Activated CD4-positive, alpha-beta T cell treated with anti-CD3 and anti-CD28 coated beads for 24 hours (primary cell): ENCODE data around the gene RAPGEF1.

Experiments used
- DNase-seq, 2 donors: peaks; one replicate each; pipeline ENCODE4 v3.0.0-alpha.2; 2020; ENCODE audit warnings: low read depth in 2 of 2

Gene RAPGEF1

DNA sequence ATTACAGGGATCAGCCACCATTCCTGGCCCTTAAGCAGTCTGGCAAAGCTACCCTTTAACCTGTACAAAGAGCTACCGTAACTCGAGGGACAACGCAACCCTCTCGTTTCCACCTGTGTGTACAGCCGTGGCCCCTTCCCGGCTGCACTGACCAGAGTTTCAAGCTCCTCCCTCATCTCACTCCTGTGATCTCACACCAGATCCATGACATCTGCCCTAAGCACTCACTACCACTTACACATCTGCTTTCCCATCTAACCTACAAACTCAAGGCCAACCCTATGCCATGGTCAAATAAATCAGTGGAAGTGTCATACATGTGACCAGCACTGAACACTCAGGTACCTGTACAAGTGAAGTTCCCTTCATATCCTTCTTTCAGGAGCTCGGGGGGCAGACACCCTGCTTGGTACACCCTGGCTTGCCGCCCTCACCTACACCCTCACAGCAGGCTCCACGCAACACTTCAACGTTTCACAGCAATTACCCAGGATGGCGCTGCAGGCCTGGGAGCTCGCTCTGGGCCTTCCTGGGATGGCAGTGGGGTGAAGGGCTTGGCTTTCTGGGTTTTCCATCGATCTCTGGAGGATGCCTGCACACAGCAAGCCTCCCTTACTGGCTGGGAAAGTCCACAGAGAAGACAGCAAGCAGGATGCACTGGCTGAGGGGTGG lies 132.8 kb downstream of the RAPGEF1 start:
- DNase-seq: no peak

DNA sequence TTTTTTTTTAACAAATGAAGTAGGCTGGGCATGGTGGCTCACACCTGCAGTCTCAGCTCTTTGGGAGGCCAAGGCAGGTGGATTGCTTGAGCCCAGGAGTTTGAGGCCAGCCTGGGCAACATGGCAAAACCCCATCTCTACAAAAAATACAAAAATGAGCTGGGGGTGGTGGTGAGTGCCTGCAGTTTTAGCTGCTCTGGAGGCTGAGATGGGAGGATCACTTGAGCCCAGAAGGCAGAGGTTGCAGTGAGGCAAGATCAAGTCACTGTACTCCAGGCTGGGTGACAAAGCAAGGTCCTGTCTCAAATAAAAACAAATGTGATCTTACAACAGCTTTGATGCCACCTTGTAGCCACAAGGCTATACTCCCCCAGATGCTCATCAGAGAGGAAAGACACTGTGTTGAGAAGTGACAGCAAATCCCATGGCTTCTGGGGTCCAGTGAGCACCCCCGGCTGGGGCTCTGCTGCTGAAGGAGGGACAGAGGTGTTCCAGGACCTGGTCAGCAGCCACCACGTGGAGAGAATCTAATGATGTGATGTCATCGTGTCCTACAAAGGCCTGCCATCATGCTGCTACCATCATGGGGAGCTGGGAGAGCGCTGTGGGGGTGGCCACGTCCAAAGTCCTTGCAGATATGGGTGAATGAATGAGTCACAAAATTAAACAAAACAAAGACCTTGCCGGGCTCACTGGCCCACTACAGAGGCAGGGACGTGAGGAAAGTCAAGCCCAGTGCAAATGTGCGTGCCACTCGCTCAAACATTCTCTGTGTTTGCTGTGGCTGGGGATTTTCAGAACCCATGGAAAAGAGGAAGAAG lies 133.9 kb downstream of the RAPGEF1 start:
- DNase-seq: no peak

DNA sequence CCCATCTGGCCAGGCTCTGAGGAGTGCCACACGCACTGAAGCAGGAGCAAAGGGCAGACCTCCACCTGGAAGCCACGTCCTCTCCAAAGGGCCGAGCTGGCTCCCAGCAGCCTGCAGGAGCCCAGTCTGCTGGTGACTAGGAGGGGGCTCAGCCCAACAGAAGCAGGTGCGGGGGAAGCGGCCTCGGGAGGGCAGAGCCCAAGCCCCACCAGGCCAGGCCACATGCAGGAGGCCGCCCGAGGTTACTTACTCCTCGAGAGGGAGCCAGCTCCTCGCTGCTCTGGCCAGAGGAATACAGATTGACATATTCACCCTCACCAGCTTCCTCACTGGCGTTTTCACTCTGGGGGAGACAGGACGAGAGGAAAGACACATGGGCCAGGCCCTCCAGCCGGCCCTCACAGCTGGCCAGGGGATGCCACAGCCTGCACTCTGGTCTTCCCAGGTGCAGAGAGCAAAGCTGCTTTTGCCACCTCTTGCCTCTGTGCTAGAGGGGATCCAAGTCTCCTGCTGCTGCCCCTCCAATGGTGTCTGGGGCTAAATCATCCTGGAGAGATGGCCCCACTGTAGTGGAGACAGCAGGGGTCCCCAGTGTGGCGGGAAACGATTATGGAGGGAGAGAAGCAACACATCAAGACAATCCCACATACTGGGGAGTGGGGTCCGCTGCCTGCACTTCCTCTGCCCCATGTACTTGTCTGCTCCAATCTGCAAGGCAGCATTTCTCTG lies 136.0 kb downstream of the RAPGEF1 start:
- no peak for DNase-seq

DNA sequence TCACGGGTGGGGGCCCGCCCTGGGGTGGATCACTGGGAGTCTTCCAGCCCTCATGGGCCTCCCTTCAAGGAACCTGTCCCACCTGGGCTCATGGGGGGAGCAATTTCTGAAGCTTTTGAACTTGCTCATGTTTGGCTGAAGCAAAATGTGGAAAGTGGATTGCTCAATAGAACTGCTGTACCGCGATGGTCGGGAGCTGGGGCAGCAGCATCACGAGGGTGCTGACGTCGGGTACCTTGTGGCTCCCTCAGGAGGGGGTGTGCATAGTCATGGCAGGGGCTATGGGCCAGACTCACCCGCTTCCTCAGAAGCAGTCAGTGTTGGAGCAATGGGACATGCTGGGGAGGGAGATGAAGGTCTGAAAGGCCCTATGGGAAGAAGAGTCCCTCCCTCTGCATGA lies 136.7 kb downstream of the RAPGEF1 start:
- no peak for DNase-seq

DNA sequence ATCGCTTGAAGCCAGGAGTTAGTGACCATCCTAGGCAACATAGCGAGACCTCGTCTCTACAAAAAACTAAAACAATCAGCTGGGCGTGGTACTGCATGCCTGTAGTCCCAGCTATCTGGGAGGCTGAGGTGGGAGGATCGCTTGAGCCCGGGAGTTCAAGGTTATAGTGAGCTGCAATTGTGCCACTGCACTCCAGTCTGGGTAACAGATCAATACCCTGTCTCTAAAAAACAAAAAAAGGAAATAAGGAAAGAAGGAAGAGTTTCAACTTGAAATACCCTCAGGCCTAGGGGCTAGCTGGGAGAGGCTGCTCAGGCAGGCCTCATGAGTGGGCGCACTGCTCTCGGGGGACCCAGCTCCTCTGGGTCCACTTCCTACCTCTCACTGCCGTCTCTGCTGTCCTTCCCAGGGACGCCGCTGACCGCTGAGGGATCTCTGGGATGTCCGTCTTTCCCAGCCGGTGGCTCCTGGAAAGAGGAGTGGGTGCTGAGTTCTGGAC lies 138.1 kb downstream of the RAPGEF1 start:
- no peak for DNase-seq

DNA sequence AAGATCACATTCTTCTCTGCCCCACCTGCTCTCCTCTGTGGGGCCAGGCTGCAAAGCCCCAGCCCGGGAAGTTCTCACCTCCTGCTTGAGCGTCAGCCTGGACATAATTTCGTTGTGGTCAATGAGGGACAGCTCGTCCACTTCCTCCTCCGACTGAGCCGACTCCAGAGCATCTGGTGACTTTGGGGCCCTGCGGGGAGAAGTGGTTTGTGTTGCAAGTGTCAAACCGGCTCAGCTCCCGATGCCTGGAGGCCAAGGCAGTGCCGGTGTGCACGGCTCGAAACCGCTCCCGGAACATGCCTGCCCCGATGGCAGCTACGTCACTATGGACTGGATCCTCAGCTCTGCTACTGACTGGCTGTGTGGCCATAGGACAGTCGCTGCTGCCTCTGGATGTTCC lies 141.8 kb downstream of the RAPGEF1 start:
- no peak for DNase-seq

DNA sequence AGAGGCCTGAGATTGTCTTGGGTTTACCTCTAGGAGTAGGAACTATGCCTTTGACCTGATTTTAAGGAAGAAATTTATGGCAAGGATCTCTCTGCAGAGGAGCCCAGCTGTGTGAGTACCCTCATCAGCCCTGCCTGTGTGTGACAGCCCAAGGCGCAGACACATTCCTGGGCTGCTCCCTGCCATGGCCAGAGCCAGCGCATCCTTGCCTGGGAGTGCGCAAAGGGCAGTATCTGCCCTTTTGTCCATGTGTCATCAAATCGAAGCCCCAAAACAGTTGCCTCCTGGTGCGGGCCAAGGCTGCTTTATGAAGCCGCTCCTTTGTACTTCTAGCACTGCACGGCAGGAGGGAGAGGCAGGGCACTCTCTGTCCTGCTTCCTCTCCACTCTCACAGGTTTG lies 142.6 kb downstream of the RAPGEF1 start:
- DNase-seq: no peak

DNA sequence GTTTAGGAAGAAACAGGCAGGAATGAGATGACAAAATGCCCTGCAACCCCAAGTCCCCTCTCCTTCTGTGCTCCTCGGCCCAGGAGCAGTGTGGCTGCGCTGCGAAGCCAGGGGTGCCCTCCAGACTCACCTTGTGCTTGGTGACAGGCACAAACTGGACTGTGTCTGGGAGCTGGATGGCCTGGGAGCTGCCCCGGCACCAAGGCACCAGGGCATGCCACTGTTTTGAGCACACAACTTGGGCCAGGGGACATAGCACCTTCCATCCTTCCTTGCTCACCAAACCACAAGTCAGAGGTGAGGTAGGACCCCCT lies 143.5 kb downstream of the RAPGEF1 start:
- no peak for DNase-seq

DNA sequence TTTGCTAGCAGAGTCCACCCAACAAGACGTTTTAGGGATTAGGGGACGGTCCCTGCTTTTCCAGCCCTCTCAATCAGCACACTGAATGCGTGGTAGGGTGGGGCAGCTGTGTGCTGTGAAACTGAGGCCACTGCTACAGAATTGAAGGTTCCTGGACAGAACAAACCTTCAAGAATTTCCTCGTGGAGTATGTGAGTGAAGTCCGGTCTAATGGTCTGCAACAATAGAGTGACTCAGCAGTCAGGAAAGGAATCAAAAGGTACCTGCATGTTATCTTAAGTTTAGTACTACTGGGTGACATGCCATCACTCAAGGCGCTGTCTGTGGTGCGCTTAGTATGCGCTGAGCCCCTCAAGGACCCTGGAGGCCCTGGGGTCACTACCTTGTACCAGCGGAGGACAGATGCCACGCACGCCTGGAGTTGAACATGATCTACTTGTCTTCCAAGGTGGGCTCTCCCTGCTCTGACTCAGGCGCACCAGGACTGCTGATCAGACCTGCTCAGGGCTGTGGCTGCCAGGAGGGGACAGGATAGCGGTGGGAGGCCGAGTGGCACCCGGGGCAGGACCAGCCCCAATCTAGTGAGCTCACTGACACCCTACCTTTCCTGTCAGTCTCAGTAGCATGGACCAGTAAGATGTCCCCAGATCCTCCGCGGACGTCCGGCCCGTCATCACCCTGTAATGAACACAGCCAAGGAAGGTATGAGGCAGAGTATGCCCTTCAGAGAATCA lies 144.0 kb downstream of the RAPGEF1 start:
- no peak for DNase-seq

DNA sequence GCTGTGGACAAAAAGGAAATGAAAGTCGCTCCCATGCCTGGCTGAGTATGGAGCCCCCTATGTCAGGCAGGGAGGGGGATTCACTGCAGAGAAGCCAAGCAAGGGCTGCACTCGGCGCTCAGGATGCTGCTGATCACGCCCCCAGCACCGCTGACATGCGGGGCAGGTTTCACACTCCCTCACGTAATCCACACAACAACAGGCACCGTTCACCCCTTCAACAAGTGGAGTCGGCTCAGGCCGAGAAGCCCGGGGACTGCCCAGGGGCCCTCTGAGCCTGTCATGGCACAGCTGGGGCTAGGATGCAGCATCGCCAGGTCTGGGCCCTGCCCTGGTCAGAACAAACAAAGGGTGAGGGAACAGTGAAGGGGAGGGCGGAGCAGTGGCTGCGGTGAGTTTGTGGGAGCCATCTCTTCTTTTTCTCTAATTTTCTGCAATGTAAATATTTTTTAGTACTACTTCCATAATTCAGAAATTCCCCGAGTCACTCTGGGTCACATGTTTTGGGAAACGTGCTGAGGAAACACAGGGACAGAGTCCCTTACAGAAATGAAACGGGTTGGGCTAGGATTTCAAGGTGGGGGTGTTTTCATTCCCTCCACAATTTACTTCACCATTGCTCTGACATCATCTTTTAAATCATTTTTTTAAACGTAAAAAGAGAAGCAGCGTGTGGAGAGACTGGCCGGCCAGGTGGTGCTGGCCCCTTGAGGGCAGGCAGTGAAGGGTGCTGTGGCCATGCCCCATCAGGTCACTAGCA lies 144.8 kb downstream of the RAPGEF1 start:
- DNase-seq: no peak

DNA sequence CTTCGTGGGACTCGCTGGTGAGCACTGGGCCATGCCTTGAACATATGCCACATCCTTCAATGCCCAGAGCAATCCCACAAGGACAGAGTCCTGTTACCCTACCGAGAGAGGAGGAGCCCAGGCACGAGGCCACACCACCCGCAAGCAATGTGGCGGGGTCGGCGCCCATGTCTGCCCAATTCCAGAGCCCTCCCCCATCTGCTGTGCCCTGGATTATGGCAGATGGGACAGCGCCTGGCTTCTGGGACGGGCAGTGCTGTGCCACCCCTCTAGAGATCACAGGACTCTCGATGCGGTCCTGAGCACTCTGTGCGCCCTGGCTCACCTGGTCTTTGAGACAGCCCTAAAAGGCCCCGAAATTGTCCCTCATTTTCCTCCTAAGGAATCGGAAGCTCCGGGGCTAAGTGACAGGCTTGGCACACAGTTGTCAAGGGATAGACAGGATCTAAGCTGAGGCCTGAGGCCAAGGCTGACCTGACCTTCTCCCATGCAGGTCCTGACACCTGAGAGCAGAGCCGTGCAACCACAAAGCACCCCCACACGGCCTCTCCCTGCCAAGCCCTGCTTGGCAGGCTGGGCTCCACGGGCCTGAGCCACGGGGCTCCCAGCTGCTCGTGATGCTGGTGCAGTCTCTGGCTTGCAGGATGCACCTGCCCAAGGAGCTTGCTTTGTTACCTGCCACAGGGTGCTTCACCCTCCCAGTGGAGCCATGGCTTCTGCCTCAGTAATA lies 145.8 kb downstream of the RAPGEF1 start:
- no peak for DNase-seq

DNA sequence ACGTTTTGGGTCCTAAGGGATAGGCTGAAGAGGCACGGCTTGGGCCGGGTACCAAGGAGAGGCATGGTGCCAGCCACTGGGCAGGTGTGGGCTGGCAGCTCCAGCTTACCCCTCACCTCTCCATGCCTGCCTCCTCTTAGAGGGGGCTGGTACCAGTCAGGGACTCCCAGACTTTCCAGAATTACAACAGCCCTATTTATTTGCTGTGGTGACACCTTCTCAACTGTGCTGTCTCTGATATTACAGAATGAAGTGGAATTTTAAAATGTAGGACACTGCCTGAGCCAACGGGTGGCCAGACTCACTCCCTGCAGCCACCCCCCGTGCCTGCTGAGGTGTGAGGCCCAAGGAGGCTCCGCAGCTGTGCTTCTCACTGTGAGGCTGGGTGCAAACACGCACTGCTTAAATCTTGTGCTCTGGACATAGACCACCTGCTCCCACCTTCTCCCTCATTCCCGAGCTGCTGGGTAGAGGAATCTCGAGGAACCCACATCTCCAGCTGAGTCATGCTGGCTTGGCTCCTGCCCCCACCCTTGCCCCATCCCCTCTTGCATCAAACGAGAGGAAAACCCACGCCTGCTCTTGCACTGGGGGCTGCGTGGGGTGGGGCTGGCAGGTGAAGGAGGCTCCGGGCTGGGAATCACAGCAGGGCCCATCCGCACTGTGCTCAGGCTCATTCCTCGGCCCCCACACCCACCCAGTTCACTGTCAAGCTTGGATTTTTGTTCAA lies 146.6 kb downstream of the RAPGEF1 start:
- no peak for DNase-seq

DNA sequence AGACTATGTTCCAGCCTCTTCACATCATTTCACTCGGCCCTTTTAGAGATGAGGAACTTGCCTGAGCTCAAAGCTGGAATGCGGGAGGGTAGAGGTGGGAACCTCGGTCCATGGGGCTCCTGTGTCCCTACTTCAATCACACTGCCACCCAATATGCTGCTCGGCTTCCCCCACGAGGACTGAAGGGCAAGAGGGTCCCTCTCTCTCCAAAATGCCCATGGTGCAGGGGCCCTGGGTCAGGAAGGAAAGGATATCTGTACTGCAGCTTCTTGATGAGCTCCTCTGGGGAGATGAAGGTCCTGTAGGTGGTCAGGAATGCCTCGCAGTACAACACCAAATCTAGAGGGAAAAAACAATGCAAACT lies 148.0 kb downstream of the RAPGEF1 start:
- DNase-seq: no peak

DNA sequence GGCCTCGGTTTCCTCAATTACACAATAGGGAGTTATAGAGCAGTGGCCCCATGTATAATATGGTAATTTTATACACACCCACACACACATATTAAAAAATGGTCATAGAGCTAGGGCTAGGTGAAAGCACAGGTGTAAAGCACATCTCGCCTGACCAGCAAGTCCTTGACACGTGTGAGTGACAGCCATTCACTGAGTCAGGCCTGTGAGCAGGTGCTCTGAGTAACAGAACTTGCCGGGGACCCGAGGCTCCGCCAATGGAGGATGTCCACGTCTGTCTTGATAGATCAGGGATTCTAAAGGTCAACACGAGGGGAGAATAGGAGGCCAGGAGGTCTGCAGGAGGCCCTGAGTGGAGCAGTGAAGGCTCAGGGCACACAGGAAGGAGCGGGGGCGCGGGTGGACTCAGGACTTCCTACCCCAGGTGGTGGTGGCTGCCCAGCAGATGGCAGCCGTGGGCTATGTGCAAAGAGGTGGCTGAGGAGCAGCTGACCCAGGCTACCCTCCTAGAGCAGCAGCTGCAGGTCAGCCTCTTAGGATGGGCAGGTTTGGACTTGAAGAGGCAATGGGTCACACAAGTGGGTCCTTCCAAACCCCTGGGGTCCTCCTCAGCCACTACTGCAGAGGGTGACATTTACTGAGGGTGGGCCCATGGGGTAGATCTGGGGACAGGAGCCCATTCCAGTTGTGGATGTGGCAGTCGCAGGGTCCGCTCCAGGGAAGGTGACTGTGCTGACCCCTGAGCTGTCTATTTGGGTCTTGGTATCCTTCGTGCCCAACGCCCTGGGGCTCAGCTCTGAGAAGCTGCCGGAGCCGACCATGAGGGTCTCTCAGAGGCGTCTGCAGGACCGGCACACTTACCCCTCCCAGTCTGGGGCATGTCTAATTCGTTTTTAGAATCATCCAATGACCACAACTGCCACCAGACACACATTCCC lies 148.7 kb downstream of the RAPGEF1 start:
- peak; percentile 69 to 78 for DNase-seq

DNA sequence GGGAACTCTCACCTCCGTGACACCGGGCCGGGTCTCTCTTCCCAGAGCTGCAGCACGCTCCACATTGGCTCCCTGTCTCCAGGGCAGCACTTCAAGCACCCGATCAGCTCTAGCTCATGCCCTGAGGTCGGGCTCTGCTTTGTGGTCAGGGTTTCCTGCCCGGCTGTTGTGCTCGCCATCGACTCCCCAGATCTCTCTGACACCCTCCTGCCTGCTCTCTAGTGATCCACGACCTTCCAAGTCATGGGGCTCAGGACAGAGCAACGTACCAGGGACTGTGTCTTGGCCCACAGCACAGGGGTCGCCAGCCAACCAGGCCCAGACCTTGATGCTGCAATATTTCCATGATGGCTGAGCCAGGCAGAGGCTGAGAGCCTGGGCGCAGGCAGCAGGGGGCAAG lies 149.4 kb downstream of the RAPGEF1 start:
- no peak for DNase-seq

DNA sequence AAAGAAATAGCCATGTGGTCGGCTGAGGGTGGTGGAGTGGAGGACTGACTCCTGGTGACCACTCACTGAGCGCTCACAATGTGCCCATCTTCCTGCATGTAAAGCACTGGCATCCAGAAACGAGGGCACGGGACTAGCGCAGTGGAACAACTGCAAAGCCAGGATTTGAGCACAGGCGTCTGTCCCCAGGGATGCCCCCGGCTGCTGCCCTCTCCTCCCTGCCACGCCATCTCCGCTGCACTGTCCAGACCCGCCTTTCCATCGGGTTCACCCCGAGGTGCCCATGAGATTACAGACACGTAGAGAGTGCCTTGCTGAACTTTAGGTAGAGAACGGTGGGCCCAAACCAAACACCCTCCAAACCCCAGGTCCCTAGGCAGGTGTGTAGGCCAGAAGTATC lies 149.9 kb downstream of the RAPGEF1 start:
- DNase-seq: no peak

DNA sequence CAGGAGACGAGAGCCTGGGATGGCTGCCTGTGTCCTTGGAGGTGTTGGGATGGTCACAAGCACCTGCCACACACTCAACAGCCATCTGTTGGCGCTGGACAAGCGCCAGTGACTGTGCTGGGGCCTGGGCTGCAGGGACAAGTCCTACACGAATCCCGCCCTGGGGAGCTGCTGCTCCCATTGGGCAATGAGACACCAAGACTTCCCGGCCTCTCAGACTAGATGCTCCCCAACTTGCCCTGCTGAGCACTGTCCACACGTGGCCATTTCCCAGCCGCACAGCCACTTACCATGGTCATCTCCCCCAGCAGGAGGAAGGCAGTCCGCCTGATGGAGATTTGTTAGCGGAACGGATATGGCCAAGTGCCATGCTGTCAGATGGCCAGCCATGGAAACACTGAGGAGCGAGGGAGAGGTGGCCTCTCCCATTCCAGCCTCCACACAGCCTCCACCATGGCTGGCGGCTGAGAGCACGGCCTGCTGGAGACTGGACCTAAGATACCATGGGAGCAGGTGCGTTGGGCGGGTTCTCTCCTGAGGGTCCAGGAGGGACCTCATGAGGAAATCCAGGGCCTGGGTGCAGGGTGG lies 150.7 kb downstream of the RAPGEF1 start:
- no peak for DNase-seq

DNA sequence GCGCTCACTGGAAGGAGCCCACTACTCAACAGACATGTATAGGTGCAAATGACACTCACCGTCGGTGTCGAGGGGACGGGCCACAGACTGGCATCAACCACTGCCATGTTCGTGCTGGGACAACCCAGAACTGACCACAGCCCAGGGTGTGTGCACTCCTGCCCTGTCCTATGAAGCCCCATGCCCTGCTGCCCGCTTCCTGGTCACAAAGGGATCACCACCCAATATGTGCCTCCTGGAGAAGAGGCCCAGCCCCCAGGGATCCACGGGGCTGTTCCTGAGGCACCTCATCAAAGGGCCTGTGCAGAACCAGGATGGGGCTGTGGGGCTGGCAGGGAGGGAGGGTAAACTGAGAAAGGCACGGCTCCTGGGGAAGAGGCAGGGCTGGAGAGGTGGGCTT lies 151.5 kb downstream of the RAPGEF1 start:
- no peak for DNase-seq

DNA sequence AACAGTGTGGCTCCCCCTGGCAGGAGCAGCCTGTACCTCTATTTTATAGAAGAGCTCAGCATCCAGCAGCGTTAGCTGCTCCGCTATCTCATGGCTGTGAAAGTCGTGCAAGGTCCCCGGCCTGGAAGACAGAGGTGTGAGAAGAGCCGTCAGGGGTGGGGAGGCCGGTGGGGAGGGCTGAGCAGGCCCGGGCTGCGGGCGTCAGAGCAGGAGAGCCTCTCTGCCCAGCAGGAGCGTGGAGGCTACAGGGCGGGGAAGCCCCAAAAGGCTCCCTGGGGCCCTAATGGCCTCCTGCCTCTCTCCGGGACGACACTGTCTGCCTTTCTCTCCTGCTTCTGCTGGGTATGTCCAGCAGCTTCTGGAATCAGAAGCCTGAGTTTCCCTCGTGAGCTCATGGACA lies 152.0 kb downstream of the RAPGEF1 start:
- no peak for DNase-seq
